Immature natural killer cell (primary cell): ENCODE measurements around the gene ZNF516. TPM values are rescaled to one million over a fixed set of nuclear protein-coding genes. Genes with fewer than 3 reads are reported as not detected.
A peak's percentile ranks its signal among the peaks of the same experiment; 100 is the strongest.

Experiments used
- DNase-seq, 3 donors: peaks; one replicate each; pipeline ENCODE4 v3.0.0; 2022; ENCODE audit warnings: mixed read lengths in 1 of 3
- H3K27ac Mint-ChIP-seq, 6 donors: one replicate each; pipeline ENCODE4 v1.8.0; 2020; ENCODE audit warnings: mixed read lengths in 6 of 6, mild to moderate bottlenecking in 5 of 6, inconsistent platforms in 4 of 6, moderate library complexity in 3 of 6
- H3K27me3 Mint-ChIP-seq, 3 donors: one replicate each; pipeline ENCODE4 v1.8.0; 2020 to 2021; ENCODE audit warnings: low read depth in 3 of 3, mild to moderate bottlenecking in 3 of 3, mixed read lengths in 3 of 3, moderate library complexity in 3 of 3, inconsistent platforms in 1 of 3
- H3K36me3 Mint-ChIP-seq, 3 donors: one replicate each; pipeline ENCODE4 v1.8.0; 2020; ENCODE audit warnings: mixed read lengths in 3 of 3, inconsistent platforms in 2 of 3, mild to moderate bottlenecking in 2 of 3
- H3K4me1 Mint-ChIP-seq, 2 donors: one replicate each; pipeline ENCODE4 v1.8.0; 2020; ENCODE audit warnings: inconsistent platforms in 2 of 2, mild to moderate bottlenecking in 2 of 2, mixed read lengths in 2 of 2, moderate library complexity in 1 of 2
- H3K4me3 Mint-ChIP-seq, 5 donors: one replicate each; pipeline ENCODE4 v1.8.0; 2020; ENCODE audit warnings: mild to moderate bottlenecking in 5 of 5, mixed read lengths in 5 of 5, inconsistent platforms in 3 of 5, moderate library complexity in 3 of 5
- H3K9me3 Mint-ChIP-seq, 6 donors: one replicate each; pipeline ENCODE4 v1.8.0; 2020; ENCODE audit warnings: mild to moderate bottlenecking in 6 of 6, mixed read lengths in 6 of 6, inconsistent platforms in 4 of 6, moderate library complexity in 3 of 6
- polyA plus RNA-seq, 3 donors: library from polyadenylated mRNA; unstranded; fragments of 300-500 nt; fragmentation: Illumina TruSeq; gene quantifications; one replicate each; pipeline ENCODE4 v1.2.3, GENCODE V29; 2021

Gene ZNF516
- polyA plus RNA-seq, 3 donors from 2014 or later, result 1.2 to 6.1 (median 2.0) TPM

DNA sequence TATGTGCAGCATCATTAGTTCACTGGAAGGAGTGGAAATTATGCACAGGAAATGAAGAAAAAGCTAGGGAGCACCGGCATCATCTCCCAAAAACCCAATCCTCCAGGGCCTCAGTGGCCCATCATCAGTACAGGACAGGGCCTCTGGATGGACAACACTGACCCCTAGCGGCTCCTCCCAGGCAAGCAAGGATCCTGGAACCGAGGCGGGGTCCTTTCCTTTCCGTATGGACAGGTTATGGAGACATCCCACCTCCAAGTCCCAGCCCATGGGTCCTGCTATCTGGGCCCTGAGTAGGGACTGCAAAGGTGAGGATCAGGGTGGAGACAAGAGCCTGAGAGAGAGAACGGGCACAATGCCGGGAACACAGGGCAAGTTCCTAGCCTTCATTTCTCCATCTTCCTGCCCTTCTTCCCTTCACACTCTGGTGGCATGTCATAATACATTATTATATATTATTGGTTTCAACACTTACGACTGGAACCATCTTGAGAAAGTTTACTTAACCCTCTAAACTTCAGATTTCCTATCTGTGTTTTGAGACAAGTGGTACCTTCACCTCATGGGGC, 68.2 kb downstream of the ZNF516 start:
- Mint-ChIP-seq H3K36me3 (peaks cover 0 to 3% (median 0%) of the 10 kb centered on the region in 3 donors), H3K9me3 (no peaks in the 10 kb centered on the region), H3K4me3 (no peak overlapping the region), H3K4me1 (peaks cover 43 to 55% of the 10 kb centered on the region in 2 donors), H3K27me3 (peaks cover 0 to 3% (median 0%) of the 10 kb centered on the region in 3 donors), H3K27ac (no peak overlapping the region)
- DNase-seq, result peak in 1 of 3 donors; percentile 28

DNA sequence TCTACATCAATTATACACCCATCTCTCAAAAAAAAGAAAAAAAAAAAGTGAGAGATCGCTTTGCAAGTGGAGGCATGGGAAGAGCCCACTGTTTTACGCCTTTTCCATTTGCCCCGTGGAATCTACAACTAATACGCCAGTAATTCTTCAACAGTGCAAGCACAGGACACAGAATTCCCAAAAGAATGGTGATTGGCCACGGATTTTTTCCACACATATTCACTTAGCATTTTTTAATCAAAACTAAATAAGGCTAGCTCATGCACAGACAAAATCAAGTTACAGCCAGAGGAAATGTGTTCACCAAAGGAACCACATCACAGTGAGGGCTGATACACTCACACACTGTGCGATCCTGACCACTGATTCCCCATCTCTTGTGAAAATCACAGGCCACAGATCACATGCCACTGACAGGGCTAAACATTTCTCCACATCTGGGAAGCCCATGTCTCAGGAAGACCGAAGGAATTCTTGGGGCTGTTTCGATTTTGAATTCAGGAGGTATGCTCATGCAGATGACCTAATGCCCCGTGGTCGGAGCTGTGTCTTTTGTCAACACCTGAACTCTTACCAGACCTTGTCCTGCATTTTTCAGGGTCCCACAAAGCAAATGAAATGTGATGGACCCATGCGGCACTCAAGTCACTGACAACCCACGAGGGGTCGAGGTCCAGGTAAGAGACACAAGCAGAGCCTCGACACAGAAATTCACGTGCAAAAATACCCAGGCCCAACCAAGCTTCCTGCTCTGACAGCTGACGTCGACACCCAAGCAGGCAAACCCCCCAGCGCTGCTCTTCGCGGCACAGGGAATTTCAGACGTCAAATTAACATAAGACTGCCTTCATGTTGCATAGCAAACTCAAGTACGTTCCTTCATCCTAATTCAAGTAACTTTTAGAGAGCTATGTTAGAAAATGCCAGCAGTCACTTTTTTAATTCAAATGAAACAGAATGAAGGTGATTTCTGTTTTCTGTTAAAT, 69.6 kb downstream of the ZNF516 start:
- H3K4me1 Mint-ChIP-seq, result peaks cover 48 to 61% of the 10 kb centered on the region in 2 donors
- H3K4me3 Mint-ChIP-seq, result peak overlapping the region; percentile 15 to 64 (median 46)
- peaks cover 0 to 3% (median 0%) of the 10 kb centered on the region in 3 donors for H3K27me3 Mint-ChIP-seq
- H3K27ac Mint-ChIP-seq, result peak overlapping the region in 5 of 6 donors; percentile 47 to 67 (median 59)
- peak; percentile 26 to 35 (median 31) for DNase-seq
- H3K9me3 Mint-ChIP-seq, result no peaks in the 10 kb centered on the region
- H3K36me3 Mint-ChIP-seq, result no peaks in the 10 kb centered on the region

GRCh38 chr18:76422838-76423237, 72.2 kb downstream of the ZNF516 start:
- DNase-seq, result no peak
- H3K9me3 Mint-ChIP-seq, result no peaks in the 10 kb centered on the region
- H3K27ac Mint-ChIP-seq, result no peak overlapping the region
- H3K4me3 Mint-ChIP-seq, result no peak overlapping the region
- no peaks in the 10 kb centered on the region for H3K36me3 Mint-ChIP-seq
- peaks cover 0 to 3% (median 0%) of the 10 kb centered on the region in 3 donors for H3K27me3 Mint-ChIP-seq
- H3K4me1 Mint-ChIP-seq, result peaks cover 64 to 82% of the 10 kb centered on the region in 2 donors

- H3K27me3 Mint-ChIP-seq, result peaks cover 0 to 3% (median 0%) of the 10 kb centered on the region in 3 donors
- no peak for DNase-seq
- no peak overlapping the region for H3K27ac Mint-ChIP-seq
- H3K4me1 Mint-ChIP-seq, result peaks cover 65 to 80% of the 10 kb centered on the region in 2 donors
- no peaks in the 10 kb centered on the region for H3K9me3 Mint-ChIP-seq
- no peaks in the 10 kb centered on the region for H3K36me3 Mint-ChIP-seq
- peak overlapping the region in 1 of 5 donors; percentile 9 for H3K4me3 Mint-ChIP-seq
Measured at GRCh38 chr18:76422121-76422520, 72.9 kb downstream of the ZNF516 start.

- Mint-ChIP-seq H3K4me3 (no peak overlapping the region), H3K9me3 (no peaks in the 10 kb centered on the region), H3K4me1 (peaks cover 67 to 81% of the 10 kb centered on the region in 2 donors), H3K36me3 (no peaks in the 10 kb centered on the region), H3K27ac (peak overlapping the region in 2 of 6 donors; percentile 26 to 34), H3K27me3 (peaks cover 0 to 3% (median 0%) of the 10 kb centered on the region in 3 donors)
- no peak for DNase-seq
Measured at GRCh38 chr18:76421685-76422078, 73.4 kb downstream of the ZNF516 start.

GRCh38 chr18:76420898-76421684, 74.0 kb downstream of the ZNF516 start:
- Mint-ChIP-seq H3K4me3 (peak overlapping the region in 1 of 5 donors; percentile 20), H3K27me3 (peaks cover 0 to 3% (median 0%) of the 10 kb centered on the region in 3 donors), H3K4me1 (peaks cover 71 to 82% of the 10 kb centered on the region in 2 donors), H3K36me3 (no peaks in the 10 kb centered on the region), H3K9me3 (no peaks in the 10 kb centered on the region), H3K27ac (peak overlapping the region in 3 of 6 donors; percentile 24 to 34 (median 26))
- no peak for DNase-seq

GRCh38 chr18:76419811-76420210, 75.2 kb downstream of the ZNF516 start:
- DNase-seq, result no peak
- Mint-ChIP-seq H3K4me1 (peaks cover 71 to 82% of the 10 kb centered on the region in 2 donors), H3K4me3 (peak overlapping the region in 2 of 5 donors; percentile 11 to 36), H3K36me3 (no peaks in the 10 kb centered on the region), H3K27ac (peak overlapping the region in 3 of 6 donors; percentile 5 to 30 (median 8)), H3K9me3 (no peaks in the 10 kb centered on the region), H3K27me3 (peaks cover 0 to 5% (median 1%) of the 10 kb centered on the region in 3 donors)

GRCh38 chr18:76416911-76417310, 78.1 kb downstream of the ZNF516 start:
- no peaks in the 10 kb centered on the region for H3K36me3 Mint-ChIP-seq
- no peak for DNase-seq
- H3K27ac Mint-ChIP-seq, result peak overlapping the region in 2 of 6 donors; percentile 4 to 51
- peak overlapping the region in 4 of 5 donors; percentile 0 to 52 (median 38) for H3K4me3 Mint-ChIP-seq
- H3K27me3 Mint-ChIP-seq, result peaks cover 2 to 5% (median 3%) of the 10 kb centered on the region in 3 donors
- H3K9me3 Mint-ChIP-seq, result no peaks in the 10 kb centered on the region
- H3K4me1 Mint-ChIP-seq, result peaks cover 77 to 89% of the 10 kb centered on the region in 2 donors

DNA sequence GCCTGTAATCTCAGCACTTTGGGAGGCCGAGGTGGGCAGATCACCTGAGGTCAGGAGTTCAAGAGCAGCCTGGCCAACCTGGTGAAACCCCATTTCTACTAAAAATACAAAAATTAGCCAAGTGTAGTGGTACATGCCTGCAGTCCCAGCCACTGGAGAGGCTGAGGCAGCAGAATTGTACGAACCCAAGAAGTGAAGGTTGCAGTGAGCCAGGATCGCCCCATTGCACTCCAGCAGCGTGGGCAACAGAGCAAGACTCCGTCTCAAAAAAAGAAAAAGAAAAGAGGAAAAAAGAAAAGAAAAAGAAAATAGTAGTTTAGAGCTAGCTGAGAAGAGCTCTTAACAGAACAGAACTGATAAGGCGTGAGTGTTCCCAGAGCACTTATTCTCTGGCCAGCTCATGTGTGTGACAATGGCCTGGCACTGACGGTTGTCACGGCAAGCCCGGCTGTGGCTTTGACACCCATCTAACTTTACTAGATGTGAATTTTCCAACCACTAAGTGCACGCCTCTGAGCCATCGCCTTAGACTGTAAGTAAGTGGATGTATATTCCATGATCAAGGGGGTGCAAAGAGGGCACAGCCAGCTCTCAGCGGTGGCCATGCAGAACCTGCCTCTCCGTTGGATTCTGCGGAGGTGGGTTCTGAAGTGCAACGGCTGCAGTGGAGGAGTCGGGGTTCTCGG, 80.0 kb downstream of the ZNF516 start:
- peak overlapping the region; percentile 78 to 93 (median 88) for H3K27ac Mint-ChIP-seq
- no peaks in the 10 kb centered on the region for H3K9me3 Mint-ChIP-seq
- DNase-seq, result peak; percentile 61 to 66 (median 63)

GRCh38 chr18:76412818-76413565, 82.0 kb downstream of the ZNF516 start:
- Mint-ChIP-seq H3K27me3 (peaks cover 2 to 9% (median 3%) of the 10 kb centered on the region in 3 donors), H3K9me3 (no peaks in the 10 kb centered on the region), H3K27ac (no peak overlapping the region), H3K36me3 (peaks cover 0 to 7% (median 5%) of the 10 kb centered on the region in 3 donors), H3K4me1 (peaks cover 73 to 78% of the 10 kb centered on the region in 2 donors), H3K4me3 (no peak overlapping the region)
- DNase-seq, result no peak

More for the DNA sequence above, 80.0 kb downstream of the ZNF516 start:
- Mint-ChIP-seq H3K4me1 (peaks cover 77 to 85% of the 10 kb centered on the region in 2 donors), H3K4me3 (peak overlapping the region; percentile 74 to 92 (median 86)), H3K36me3 (no peaks in the 10 kb centered on the region), H3K27me3 (peaks cover 2 to 5% (median 3%) of the 10 kb centered on the region in 3 donors)

DNA sequence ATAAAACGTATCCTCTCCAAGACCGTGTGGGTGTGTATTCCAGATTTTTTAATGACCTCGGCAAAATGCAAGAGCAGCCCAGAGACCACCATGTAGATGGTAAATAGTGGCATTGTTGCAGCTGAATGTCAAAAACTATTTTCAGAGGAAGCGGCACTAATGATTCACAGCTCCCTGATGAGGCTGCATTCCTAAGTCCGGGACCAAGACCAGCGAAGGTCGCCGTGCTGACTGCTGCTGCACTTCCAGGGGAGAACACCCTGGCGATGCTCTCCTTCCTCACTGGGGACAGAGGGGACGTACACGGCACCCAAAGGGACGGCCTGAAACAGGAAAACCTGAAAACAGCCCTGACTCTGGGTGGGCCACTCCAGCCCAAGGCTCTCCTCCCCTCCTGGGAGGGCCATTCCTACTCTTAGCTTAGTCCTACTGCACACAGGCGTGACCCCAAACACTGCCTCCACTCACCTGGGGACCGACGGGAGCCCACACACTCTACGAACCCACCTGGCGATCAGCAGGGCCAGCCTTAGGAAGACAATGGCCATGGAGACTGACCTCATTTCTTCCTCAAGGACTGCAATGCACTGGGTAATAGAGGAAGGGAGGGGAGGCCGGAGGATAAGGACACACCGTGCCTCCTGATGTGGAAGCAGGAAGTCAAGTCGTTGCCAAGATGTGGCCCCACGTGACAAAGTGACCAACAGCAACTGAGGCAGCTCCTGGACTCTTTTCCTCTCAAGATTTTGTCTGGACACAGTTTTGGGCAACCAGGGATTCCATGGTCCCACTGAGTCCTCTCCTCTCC, 82.8 kb downstream of the ZNF516 start:
- Mint-ChIP-seq H3K27ac (no peak overlapping the region), H3K9me3 (no peaks in the 10 kb centered on the region), H3K36me3 (peaks cover 0 to 7% (median 5%) of the 10 kb centered on the region in 3 donors), H3K4me3 (no peak overlapping the region), H3K27me3 (peaks cover 2 to 9% (median 3%) of the 10 kb centered on the region in 3 donors), H3K4me1 (peaks cover 77 to 79% of the 10 kb centered on the region in 2 donors)
- no peak for DNase-seq
